ENCODE results near the gene ATP2A2. TPM values are rescaled to one million over a fixed set of nuclear protein-coding genes. Genes with fewer than 3 reads are reported as not detected.

Gene ATP2A2
- total and polyA plus RNA-seq, 2 donors (not counting 1 experiment from before 2014, with no cell fraction given), result 35.3 to 68.2 TPM

DNA sequence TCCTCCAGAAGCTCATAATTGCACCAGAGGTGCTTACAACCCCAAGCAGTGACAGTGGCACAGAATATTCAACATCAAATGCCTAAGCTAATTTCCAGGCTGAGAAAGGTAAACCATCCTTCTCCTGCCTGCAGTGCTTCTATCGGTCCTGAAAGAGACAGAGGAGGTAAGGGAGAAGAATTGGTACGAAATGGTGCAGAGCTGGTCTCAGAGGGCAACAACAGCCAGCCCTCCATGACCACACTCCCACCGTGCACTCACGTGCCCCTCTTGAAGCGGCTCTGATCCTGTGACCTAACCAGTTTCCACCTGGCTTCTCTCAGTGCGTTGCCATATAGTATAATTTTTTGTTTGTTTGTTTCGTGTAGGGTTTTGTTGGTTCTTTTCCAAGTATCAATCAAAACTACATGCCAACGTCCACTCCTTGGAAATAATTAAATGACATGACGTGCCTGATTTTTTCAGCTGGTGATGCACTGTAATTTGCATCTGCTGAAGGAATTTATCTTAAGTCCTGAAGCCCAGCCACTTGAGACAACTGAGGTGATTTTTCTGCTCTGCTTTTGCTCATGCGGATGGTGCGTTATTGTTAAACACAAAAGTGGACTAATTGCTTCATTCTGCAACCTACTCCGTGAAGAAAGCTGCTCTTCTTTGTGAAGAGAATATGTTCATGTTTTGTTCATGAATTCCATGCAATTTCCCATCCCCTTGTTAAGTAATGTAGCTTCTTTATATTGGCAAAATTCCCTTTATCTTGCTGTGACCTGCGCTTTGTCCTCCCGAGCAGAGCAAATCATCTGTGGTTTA lies 1.3 kb upstream of the ATP2A2 start:
- no peaks in the 10 kb centered on the region for H3K27me3 Mint-ChIP-seq
- H3K4me2 ChIP-seq (replicated peaks; ENCODE audit: low read depth, low read length, poor library complexity, severe bottlenecking), result peak overlapping the region; percentile 77
- H3K27ac Mint-ChIP-seq, result peak overlapping the region; percentile 97
- H3K9ac ChIP-seq (ENCODE audit: low read length), result peak overlapping the region; percentile 89
- peaks cover 15% of the 10 kb centered on the region for H4K20me1 ChIP-seq (ENCODE audit: control insufficient read depth, insufficient read depth, low read length, poor library complexity, severe bottlenecking)
- DNase-seq (peak; percentile 16), ATAC-seq (ENCODE audit: low read depth) (no peak)
- no peaks in the 10 kb centered on the region for H3K9me3 ChIP-seq (ENCODE audit: control extremely low read depth in 1 of 3, control insufficient read depth in 2 of 3, insufficient read depth in 1 of 3, low read length in 2 of 3)
- H3K27ac ChIP-seq (ENCODE audit: low read length in 2 of 2), result peak overlapping the region in 1 of 2 donors; percentile 84
- H2AFZ ChIP-seq (ENCODE audit: insufficient read depth, low read depth, low read length, poor library complexity, severe bottlenecking), result peak overlapping the region; percentile 99
- H3K79me2 ChIP-seq (ENCODE audit: control insufficient read depth, insufficient read depth, low read length), result peaks cover 33% of the 10 kb centered on the region
- H3K4me1 ChIP-seq (ENCODE audit: control insufficient read depth in 2 of 2, insufficient read depth in 2 of 2, low read length in 2 of 2), result peaks cover 26 to 31% of the 10 kb centered on the region in 2 donors
- peak overlapping the region in 4 of 5 experiments; percentile 28 to 91 (median 78) for H3K4me3 ChIP-seq (ENCODE audit: control extremely low read depth in 1 of 5, extremely low read depth in 1 of 5, insufficient read depth in 1 of 5, low read depth in 2 of 5, low read length in 4 of 5)
- POLR2A ChIA-PET, result interaction anchor here (0.6 to 0.7 kb wide), 2 partner anchors 29 to 189 kb away, joined by 3 read pairs; partner anchors contain the start of gene FAM216A
- no peaks in the 10 kb centered on the region for H3K27me3 ChIP-seq (replicated peaks in 1 of 4; ENCODE audit: control extremely low read depth in 1 of 4, control insufficient read depth in 3 of 4, insufficient read depth in 4 of 4, low read length in 3 of 4)
- intact Hi-C loops (cut with micrococcal nuclease), result loop anchor here (1.0 to 10.0 kb wide), 6 partner anchors 151 to 465 kb away; partner anchors contain the start of genes ANKRD13A, C12orf76, PPP1CC and RAD9B
- peak overlapping the region; percentile 98 for H3K4me3 Mint-ChIP-seq
- peaks cover 1 to 3% of the 10 kb centered on the region in 2 experiments for H3K36me3 ChIP-seq (replicated peaks in 1 of 2; ENCODE audit: control extremely low read depth in 1 of 2, control insufficient read depth in 1 of 2, extremely low read depth in 1 of 2, insufficient read depth in 2 of 2, low read length in 1 of 2)
- no peaks in the 10 kb centered on the region for H3K9me3 Mint-ChIP-seq (ENCODE audit: insufficient read depth)
- no peak for TF ChIP-seq EZH2 (IDR thresholded peaks at IDR 0.05; ENCODE audit: borderline replicate concordance, insufficient read depth, low read depth, low read length, poor library complexity, severe bottlenecking)
- TF ChIP-seq CTCF (IDR thresholded peaks at IDR 0.05), result no peak
- WGBS (ENCODE audit: insufficient coverage), result 100% methylated on average over 1 of the region's 14 CpGs
- peaks cover 35% of the 10 kb centered on the region for H3K4me1 Mint-ChIP-seq
- CTCF ChIA-PET, result interaction anchor here (0.7 to 2.5 kb wide), 6 partner anchors 9 to 285 kb away, joined by 3 to 14 read pairs (median 4); partner anchors contain the start of gene IFT81

Data from B cell (primary cell).